K562 (cell line): ENCODE measurements around the gene CNN3.

Experiments used
- ZBTB1 ChIP-seq: sonication (generic); formaldehyde crosslinking; IDR thresholded peaks from 2 replicates; pipeline ENCODE4 v1.8.1; 2023; ENCODE audit warnings: missing genetic modification reagents, low read depth, mild to moderate bottlenecking, borderline replicate concordance
- ZNF583 ChIP-seq: fragments of 250-450 bp; sonication (Bioruptor Pico); IDR thresholded peaks from 2 replicates; pipeline ENCODE4 v1.4.0; 2020

- TF ChIP-seq ZBTB1 (no peak), ZNF583 (CRISPR knock-in tag) (no peak)
These were observed 7.5 kb downstream of the CNN3 start for GRCh38 chr1:94919241-94920030.
